Activated T-cell treated with anti-CD3 and anti-CD28 coated beads, Interleukin-2, amount 50 U/mL, for 24 hours (primary cell): ENCODE measurements around the gene UQCC2.
A peak's percentile ranks its signal among the peaks of the same experiment; 100 is the strongest.

ENCODE experiments used
- DNase-seq: peaks from one replicate; pipeline ENCODE4 v3.0.0-alpha.2; 2020
- H3K27ac Mint-ChIP-seq: 2 replicates; pipeline ENCODE4 v1.8.0; 2020; ENCODE audit warnings: mild to moderate bottlenecking, mixed read lengths
- H3K27me3 Mint-ChIP-seq: 2 replicates; pipeline ENCODE4 v1.8.0; 2020; ENCODE audit warnings: mixed read lengths
- H3K36me3 Mint-ChIP-seq: 2 replicates; pipeline ENCODE4 v1.8.0; 2020; ENCODE audit warnings: low read depth, mixed read lengths
- H3K4me1 Mint-ChIP-seq: 2 replicates; pipeline ENCODE4 v1.8.0; 2020; ENCODE audit warnings: low read depth, mixed read lengths
- H3K4me3 Mint-ChIP-seq: 2 replicates; pipeline ENCODE4 v1.8.0; 2020; ENCODE audit warnings: mild to moderate bottlenecking, moderate library complexity, mixed read lengths
- H3K9me3 Mint-ChIP-seq: 2 replicates; pipeline ENCODE4 v1.8.0; 2020; ENCODE audit warnings: mixed read lengths

UQCC2 gene

GRCh38 chr6:33697845-33698244 is 13.7 kb downstream of the UQCC2 start:
- Mint-ChIP-seq H3K4me1 (peaks cover 71% of the 10 kb centered on the region), H3K9me3 (no peaks in the 10 kb centered on the region), H3K27me3 (no peaks in the 10 kb centered on the region), H3K27ac (peak overlapping the region; percentile 96), H3K36me3 (peaks cover 97% of the 10 kb centered on the region), H3K4me3 (no peak overlapping the region)
- DNase-seq: no peak

GRCh38 chr6:33696548-33697518 is 14.7 kb downstream of the UQCC2 start:
- H3K9me3 Mint-ChIP-seq: no peaks in the 10 kb centered on the region
- H3K27ac Mint-ChIP-seq: peak overlapping the region; percentile 96
- H3K4me3 Mint-ChIP-seq: peak overlapping the region; percentile 48
- no peaks in the 10 kb centered on the region for H3K27me3 Mint-ChIP-seq
- H3K4me1 Mint-ChIP-seq: peaks cover 79% of the 10 kb centered on the region
- peaks cover 99% of the 10 kb centered on the region for H3K36me3 Mint-ChIP-seq
- peak; percentile 42 for DNase-seq

GRCh38 chr6:33696076-33696475 is 15.4 kb downstream of the UQCC2 start:
- peak overlapping the region; percentile 48 for H3K4me3 Mint-ChIP-seq

GRCh38 chr6:33695451-33695887 is 16.0 kb downstream of the UQCC2 start:
- Mint-ChIP-seq H3K4me3 (no peak overlapping the region), H3K27ac (peak overlapping the region; percentile 96), H3K27me3 (no peaks in the 10 kb centered on the region), H3K4me1 (peaks cover 86% of the 10 kb centered on the region), H3K9me3 (no peaks in the 10 kb centered on the region), H3K36me3 (peaks cover 100% of the 10 kb centered on the region)
- DNase-seq: no peak

More at GRCh38 chr6:33696076-33696475, 15.4 kb downstream of the UQCC2 start:
- no peak for DNase-seq
- Mint-ChIP-seq H3K9me3 (no peaks in the 10 kb centered on the region), H3K4me1 (peaks cover 86% of the 10 kb centered on the region), H3K27me3 (no peaks in the 10 kb centered on the region), H3K27ac (peak overlapping the region; percentile 96), H3K36me3 (peaks cover 99% of the 10 kb centered on the region)

- Mint-ChIP-seq H3K4me1 (peaks cover 81% of the 10 kb centered on the region), H3K4me3 (peak overlapping the region; percentile 46), H3K9me3 (no peaks in the 10 kb centered on the region), H3K36me3 (peaks cover 100% of the 10 kb centered on the region), H3K27me3 (no peaks in the 10 kb centered on the region), H3K27ac (peak overlapping the region; percentile 96)
- DNase-seq: peak; percentile 43
Observed at GRCh38 chr6:33694977-33695376, 16.5 kb downstream of the UQCC2 start.

- Mint-ChIP-seq H3K4me3 (peak overlapping the region; percentile 46), H3K9me3 (no peaks in the 10 kb centered on the region)
Observed at GRCh38 chr6:33694401-33694931, 17.0 kb downstream of the UQCC2 start.

GRCh38 chr6:33693186-33694105 is 18.1 kb downstream of the UQCC2 start:
- Mint-ChIP-seq H3K4me1 (peaks cover 72% of the 10 kb centered on the region), H3K36me3 (peaks cover 100% of the 10 kb centered on the region)
- peak; percentile 39 for DNase-seq

More at GRCh38 chr6:33694401-33694931, 17.0 kb downstream of the UQCC2 start:
- peaks cover 100% of the 10 kb centered on the region for H3K36me3 Mint-ChIP-seq
- H3K4me1 Mint-ChIP-seq: peaks cover 78% of the 10 kb centered on the region
- DNase-seq: peak; percentile 79
- H3K27ac Mint-ChIP-seq: peak overlapping the region; percentile 96
- H3K27me3 Mint-ChIP-seq: no peaks in the 10 kb centered on the region

GRCh38 chr6:33692760-33693158 is 18.7 kb downstream of the UQCC2 start:
- peak overlapping the region; percentile 41 for H3K4me3 Mint-ChIP-seq
- H3K9me3 Mint-ChIP-seq: no peaks in the 10 kb centered on the region
- H3K27me3 Mint-ChIP-seq: no peaks in the 10 kb centered on the region
- peak overlapping the region; percentile 96 for H3K27ac Mint-ChIP-seq
- peaks cover 68% of the 10 kb centered on the region for H3K4me1 Mint-ChIP-seq
- DNase-seq: peak; percentile 70
- H3K36me3 Mint-ChIP-seq: peaks cover 99% of the 10 kb centered on the region

More at GRCh38 chr6:33693186-33694105, 18.1 kb downstream of the UQCC2 start:
- Mint-ChIP-seq H3K27ac (peak overlapping the region; percentile 96), H3K9me3 (no peaks in the 10 kb centered on the region), H3K4me3 (no peak overlapping the region), H3K27me3 (no peaks in the 10 kb centered on the region)

- H3K4me3 Mint-ChIP-seq: peak overlapping the region; percentile 41
- peaks cover 99% of the 10 kb centered on the region for H3K36me3 Mint-ChIP-seq
Observed at GRCh38 chr6:33692078-33692759, 19.3 kb downstream of the UQCC2 start.

GRCh38 chr6:33691456-33692077 is 19.9 kb downstream of the UQCC2 start:
- Mint-ChIP-seq H3K27me3 (no peaks in the 10 kb centered on the region), H3K9me3 (no peaks in the 10 kb centered on the region), H3K4me1 (peaks cover 56% of the 10 kb centered on the region), H3K27ac (peak overlapping the region; percentile 96), H3K4me3 (no peak overlapping the region), H3K36me3 (peaks cover 99% of the 10 kb centered on the region)
- DNase-seq: no peak

More at GRCh38 chr6:33692078-33692759, 19.3 kb downstream of the UQCC2 start:
- Mint-ChIP-seq H3K4me1 (peaks cover 63% of the 10 kb centered on the region), H3K27ac (peak overlapping the region; percentile 96), H3K27me3 (no peaks in the 10 kb centered on the region), H3K9me3 (no peaks in the 10 kb centered on the region)
- no peak for DNase-seq

GRCh38 chr6:33690766-33691165 is 20.7 kb downstream of the UQCC2 start:
- Mint-ChIP-seq H3K9me3 (no peaks in the 10 kb centered on the region), H3K4me1 (peaks cover 48% of the 10 kb centered on the region), H3K36me3 (peaks cover 99% of the 10 kb centered on the region), H3K27me3 (no peaks in the 10 kb centered on the region), H3K4me3 (no peak overlapping the region), H3K27ac (peak overlapping the region; percentile 96)
- DNase-seq: no peak

- no peak for DNase-seq
- Mint-ChIP-seq H3K9me3 (no peaks in the 10 kb centered on the region), H3K27ac (no peak overlapping the region), H3K36me3 (peaks cover 99% of the 10 kb centered on the region), H3K4me3 (no peak overlapping the region), H3K4me1 (peaks cover 39% of the 10 kb centered on the region), H3K27me3 (no peaks in the 10 kb centered on the region)
Observed at GRCh38 chr6:33689879-33690278, 21.6 kb downstream of the UQCC2 start.

- H3K4me3 Mint-ChIP-seq: no peak overlapping the region
- H3K27ac Mint-ChIP-seq: peak overlapping the region; percentile 44
- no peak for DNase-seq
- peaks cover 99% of the 10 kb centered on the region for H3K36me3 Mint-ChIP-seq
- H3K4me1 Mint-ChIP-seq: peaks cover 32% of the 10 kb centered on the region
- H3K9me3 Mint-ChIP-seq: no peaks in the 10 kb centered on the region
- H3K27me3 Mint-ChIP-seq: no peaks in the 10 kb centered on the region
Observed at GRCh38 chr6:33689148-33689494, 22.4 kb downstream of the UQCC2 start.
